DMS114 treated with DMSO at 0.1 percent for 48 hours (cell line): Measurements from ENCODE around the gene ACTR10.

ENCODE experiments used
- DNase-seq: peaks from one replicate; lab custom pipeline; 2025; ENCODE audit not compliant: unreplicated experiment; lab: John Stamatoyannopoulos, UW

Gene ACTR10

GRCh38 chr14:58278177-58278576 lies 78.2 kb downstream of the ACTR10 start:
- DNase-seq = no peak

DNA sequence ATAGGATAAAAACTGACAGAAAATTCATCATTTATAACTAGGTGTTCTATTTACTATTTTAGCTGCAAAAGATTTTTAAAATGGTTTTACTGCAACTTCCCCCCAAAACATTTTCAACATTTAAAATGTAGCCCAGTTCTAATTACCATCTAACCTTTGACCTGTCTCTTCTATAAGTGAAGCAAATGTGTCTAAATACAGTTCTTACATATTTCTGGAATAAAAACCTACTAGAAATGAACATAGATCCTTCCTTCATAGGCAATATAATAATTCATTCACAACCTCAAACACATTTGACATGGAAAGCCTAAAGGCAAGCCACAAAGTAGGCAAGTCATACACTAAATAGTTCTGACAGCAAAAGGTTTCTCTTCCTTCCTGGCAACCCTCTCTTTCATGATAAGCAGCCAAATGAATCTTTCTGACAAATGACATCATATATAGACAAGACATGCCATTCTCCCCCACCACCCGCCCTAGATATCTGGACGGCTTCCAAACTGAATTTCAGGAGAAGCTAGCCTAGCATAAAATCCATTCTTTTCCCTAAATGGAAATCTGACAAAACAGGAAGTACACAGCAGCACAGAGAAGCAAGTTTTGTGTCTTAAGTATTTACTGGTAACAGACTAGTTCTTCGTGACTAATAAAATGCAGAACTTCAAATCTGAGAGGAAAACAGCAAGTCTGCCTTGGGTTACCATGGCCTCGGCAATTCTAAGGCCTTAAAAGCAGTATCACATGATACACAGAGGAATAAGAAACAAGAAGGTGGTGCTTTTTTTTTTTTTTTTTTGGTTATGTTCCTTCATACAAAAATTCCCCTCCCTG lies 81.2 kb downstream of the ACTR10 start:
- DNase-seq = no peak

DNA sequence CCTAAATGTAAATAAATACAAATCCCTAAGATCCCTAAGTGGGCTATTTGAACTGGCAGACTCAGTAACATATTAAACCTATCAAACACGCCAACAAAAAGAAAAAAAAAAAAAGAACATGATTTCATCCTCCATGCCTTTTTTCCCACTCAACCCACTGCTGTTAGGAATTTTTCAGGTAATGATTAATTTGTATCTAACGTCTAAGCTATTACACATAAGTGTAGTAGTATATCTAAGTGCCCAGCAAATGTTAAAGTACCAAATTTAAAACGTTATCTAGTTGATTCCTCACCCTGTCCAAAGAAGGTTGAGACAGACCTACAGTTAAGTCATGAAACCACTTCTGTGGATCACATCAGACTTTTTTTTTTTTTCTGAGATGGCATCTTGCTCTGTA lies 82.0 kb downstream of the ACTR10 start:
- no peak for DNase-seq

DNA sequence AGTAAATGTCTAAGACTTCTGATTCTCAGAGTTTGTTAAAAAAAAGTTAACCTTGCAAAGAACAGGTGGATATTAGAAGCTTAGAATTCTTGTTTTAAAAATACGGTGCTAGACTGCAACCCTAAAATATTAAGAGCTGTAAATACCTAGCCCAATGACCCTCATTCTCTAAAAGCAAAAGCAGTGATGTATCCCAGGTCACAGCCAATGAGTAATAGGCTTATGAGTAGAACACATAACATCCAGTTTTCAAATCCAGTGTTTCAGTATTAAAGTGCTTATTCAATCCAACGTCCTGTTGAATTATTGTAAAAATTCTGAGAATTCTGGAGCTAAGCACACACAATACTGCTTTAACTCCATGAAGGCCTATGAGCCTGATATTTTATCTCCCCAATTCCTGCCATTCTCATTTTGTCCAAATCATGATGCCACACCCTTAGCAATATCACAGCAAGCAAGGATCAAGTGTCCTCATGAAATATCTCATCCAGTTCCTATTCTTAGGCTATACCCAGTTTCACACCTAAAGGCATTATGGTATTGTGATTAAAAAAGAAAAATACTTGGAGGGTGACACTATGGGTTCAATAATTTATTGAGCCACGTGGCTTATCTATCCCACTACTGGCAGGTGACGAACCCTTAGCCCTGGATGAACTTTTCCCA lies 83.1 kb downstream of the ACTR10 start:
- no peak for DNase-seq

- no peak for DNase-seq
Measured at GRCh38 chr14:58283730-58284129, 83.8 kb downstream of the ACTR10 start.

GRCh38 chr14:58285132-58285531 lies 85.2 kb downstream of the ACTR10 start:
- no peak for DNase-seq
